ENCODE results near the gene TBX6. TPM values are rescaled to one million over a fixed set of nuclear protein-coding genes. Genes with fewer than 3 reads are reported as not detected.

TBX6 gene
- total and polyA plus RNA-seq, 12 donors: 0.28 to 1.7 (median 0.57) TPM

DNA sequence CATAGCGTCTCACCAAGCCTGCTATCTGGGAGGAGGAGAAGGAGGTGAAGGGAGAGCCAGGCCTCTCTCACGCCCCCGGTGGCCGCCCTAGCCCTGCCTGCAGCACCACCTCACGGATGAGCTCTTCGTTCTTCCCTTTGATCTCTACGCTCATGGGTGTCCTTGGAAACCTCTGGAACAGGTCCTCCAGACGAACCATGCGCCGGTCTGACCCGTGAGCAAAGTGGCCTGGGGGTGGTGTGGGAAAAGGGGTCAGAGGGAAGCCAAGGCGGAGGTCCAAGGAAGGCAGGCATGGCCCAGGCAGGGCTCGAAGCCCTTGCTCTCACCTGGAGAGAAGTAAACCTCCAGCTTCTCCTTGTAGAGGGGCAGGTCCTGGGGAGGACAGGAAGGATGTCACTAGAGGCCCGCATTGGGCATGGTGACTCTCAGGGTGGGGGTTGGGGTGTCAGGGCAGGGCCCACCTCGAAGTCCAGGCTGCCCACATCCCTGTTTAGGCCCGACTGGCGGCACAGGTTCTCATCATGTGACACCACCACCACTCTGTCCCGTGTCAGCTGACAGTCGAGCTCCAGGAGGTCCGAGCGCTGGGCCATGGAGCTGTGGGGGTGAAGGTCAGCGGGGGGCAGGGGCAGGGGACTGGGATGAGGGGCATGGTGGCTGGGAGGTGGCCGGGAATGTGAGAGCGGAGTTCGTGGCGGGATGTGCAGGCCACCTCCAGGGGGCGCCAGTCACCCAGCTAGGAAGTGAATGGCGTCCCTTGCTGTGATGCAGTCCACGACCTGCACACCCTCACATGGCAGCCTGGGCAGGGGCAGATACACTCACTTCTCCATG is 20.7 kb upstream of the TBX6 start:
- 83 to 86% methylated on average over 29 of the region's 29 CpGs for WGBS, 2 donors
- DNase-seq (peak in 1 of 2 donors; percentile 73), ATAC-seq (peak in 7 of 8 donors; percentile 15 to 64 (median 50))
- H3K27ac ChIP-seq: no peak overlapping the region
- H3K9me3 ChIP-seq: no peaks in the 10 kb centered on the region
- intact Hi-C loops (cut with DNase I): loop anchor here in 1 of 10 donors (10.0 kb wide), 1 partner anchor 312 kb away; no protein-coding TSS in a partner anchor
- TF ChIP-seq CTCF (IDR thresholded peaks at IDR 0.05): peak; percentile 32 to 71 (median 56)
- H3K27me3 ChIP-seq: no peaks in the 10 kb centered on the region
- H3K4me3 ChIP-seq: no peak overlapping the region
- H3K4me1 ChIP-seq: peaks cover 0 to 9% (median 0%) of the 10 kb centered on the region in 9 donors
- H3K36me3 ChIP-seq: peaks cover 0 to 100% (median 31%) of the 10 kb centered on the region in 9 donors

DNA sequence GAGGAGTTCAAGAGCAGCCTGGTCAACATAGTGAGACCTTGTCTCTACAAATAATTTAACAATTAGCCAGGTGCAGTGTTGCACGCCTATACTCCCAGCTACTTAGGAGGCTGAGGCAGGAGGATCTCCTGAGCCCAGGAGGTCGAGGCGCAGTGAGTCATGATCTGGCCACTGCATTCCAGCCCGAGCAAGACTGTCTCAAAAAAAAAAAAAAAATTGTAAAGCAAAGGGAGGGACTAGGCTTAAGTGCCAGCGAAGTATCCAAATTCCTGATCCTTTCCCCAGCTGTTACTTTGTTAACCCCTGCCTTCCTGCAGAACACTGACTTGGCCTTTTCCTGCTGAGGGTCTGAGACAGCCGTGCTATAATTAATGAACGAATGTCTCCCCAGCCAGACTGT is 18.9 kb upstream of the TBX6 start:
- intact Hi-C loops (cut with DNase I): loop anchor here in 1 of 10 donors (10.0 kb wide), 1 partner anchor 314 kb away; no protein-coding TSS in a partner anchor
- DNase-seq (no peak), ATAC-seq (no peak)
- Histone ChIP-seq H3K27ac (no peak overlapping the region), H3K9me3 (no peaks in the 10 kb centered on the region), H3K4me3 (no peak overlapping the region), H3K36me3 (peaks cover 0 to 100% (median 14%) of the 10 kb centered on the region in 9 donors), H3K4me1 (peaks cover 0 to 9% (median 0%) of the 10 kb centered on the region in 9 donors), H3K27me3 (no peaks in the 10 kb centered on the region)
- no peak for TF ChIP-seq CTCF (IDR thresholded peaks at IDR 0.05)
- 58 to 62% methylated on average over 7 of the region's 7 CpGs for WGBS, 2 donors

DNA sequence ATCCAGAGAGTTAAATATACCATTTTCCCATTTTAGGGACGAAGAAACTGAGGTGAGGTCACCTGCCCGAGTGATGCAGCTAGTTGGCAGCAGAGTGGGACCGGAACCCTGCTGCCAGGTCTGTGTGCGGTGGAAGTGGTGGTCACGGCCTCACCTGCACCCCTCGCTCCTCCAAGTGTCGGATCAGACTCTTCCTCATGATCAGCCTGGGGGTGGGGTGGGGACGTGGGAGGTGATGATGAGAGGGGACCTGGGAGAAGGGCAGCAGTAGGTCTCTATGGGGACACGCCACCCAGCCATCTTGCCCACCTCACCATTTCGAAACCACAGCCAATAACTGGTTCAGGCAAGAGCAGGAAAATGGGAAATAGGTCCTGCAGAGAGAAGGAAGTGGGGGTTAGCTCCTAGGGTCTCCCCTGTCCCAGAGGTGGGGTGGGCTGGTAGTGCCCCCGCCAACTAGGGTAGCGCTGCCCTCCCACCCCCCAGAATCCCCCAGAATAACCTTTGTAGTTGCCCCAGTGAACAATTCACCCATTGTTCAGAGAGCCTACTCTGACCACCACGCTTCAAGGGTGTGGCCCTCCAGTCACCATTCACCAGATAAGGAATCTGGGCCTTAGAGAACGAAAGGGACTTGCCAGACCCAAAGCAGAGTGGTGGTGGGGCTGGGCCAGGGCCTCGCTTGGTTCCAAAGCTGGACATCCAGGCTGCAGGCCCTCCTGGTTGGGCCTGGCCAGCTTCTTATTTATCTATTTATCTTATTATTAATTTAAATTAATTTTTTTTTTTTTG is 16.5 kb upstream of the TBX6 start:
- H3K4me1 ChIP-seq: peaks cover 0 to 4% (median 0%) of the 10 kb centered on the region in 9 donors
- no peak overlapping the region for H3K27ac ChIP-seq
- H3K36me3 ChIP-seq: peaks cover 0 to 97% (median 0%) of the 10 kb centered on the region in 9 donors
- DNase-seq (no peak), ATAC-seq (peak in 1 of 8 donors; percentile 26)
- no peak for TF ChIP-seq CTCF (IDR thresholded peaks at IDR 0.05)
- no peak overlapping the region for H3K4me3 ChIP-seq
- no peaks in the 10 kb centered on the region for H3K9me3 ChIP-seq
- WGBS, 2 donors: 85 to 86% methylated on average over 15 of the region's 15 CpGs
- H3K27me3 ChIP-seq: no peaks in the 10 kb centered on the region
- intact Hi-C loops (cut with DNase I): no loop called here

GRCh38 chr16:30104492-30104891 is 12.8 kb upstream of the TBX6 start:
- 87 to 91% methylated on average over 6 of the region's 6 CpGs for WGBS, 2 donors
- no peaks in the 10 kb centered on the region for H3K27me3 ChIP-seq

More at GRCh38 chr16:30104492-30104891, 12.8 kb upstream of the TBX6 start:
- Histone ChIP-seq H3K4me1 (no peaks in the 10 kb centered on the region), H3K36me3 (peaks cover 0 to 61% (median 0%) of the 10 kb centered on the region in 9 donors), H3K9me3 (peaks cover 0 to 7% (median 0%) of the 10 kb centered on the region in 11 donors), H3K4me3 (no peak overlapping the region), H3K27ac (no peak overlapping the region)
- DNase-seq (no peak), ATAC-seq (no peak)
- TF ChIP-seq CTCF (IDR thresholded peaks at IDR 0.05): no peak
- intact Hi-C loops (cut with DNase I): no loop called here

All from heart right ventricle (tissue), 16 donors.